ENCODE results near the gene CDIPT. TPM values are rescaled to one million over a fixed set of nuclear protein-coding genes. Genes with fewer than 3 reads are reported as not detected.
"Not testable (repeated sequence)": the region's sequence is repeated elsewhere in the genome, so short reads cannot be mapped to it uniquely, and the experiment has no call there.

Gene CDIPT
- total RNA-seq, 1 donor from 2014 or later: 83.3 TPM

- TF ChIP-seq CTCF (conservative IDR thresholded peaks at IDR 0.05; ENCODE audit: low read depth, low read length): no peak
- H3K4me3 ChIP-seq (ENCODE audit: low read depth, low read length): no peak overlapping the region
- no peak for DNase-seq (ENCODE audit: low read depth)
Measured at GRCh38 chr16:29896841-29897240, 33.8 kb upstream of the CDIPT start.

- H3K4me3 ChIP-seq (ENCODE audit: low read depth, low read length): no peak overlapping the region
- no peak for TF ChIP-seq CTCF (conservative IDR thresholded peaks at IDR 0.05; ENCODE audit: low read depth, low read length)
- no peak for DNase-seq (ENCODE audit: low read depth)
Measured at GRCh38 chr16:29894352-29894751, 31.3 kb upstream of the CDIPT start.

GRCh38 chr16:29893553-29893952 is 30.5 kb upstream of the CDIPT start:
- no peak overlapping the region for H3K4me3 ChIP-seq (ENCODE audit: low read depth, low read length)
- DNase-seq (ENCODE audit: low read depth): no peak
- TF ChIP-seq CTCF (conservative IDR thresholded peaks at IDR 0.05; ENCODE audit: low read depth, low read length): no peak

- no peak for DNase-seq (ENCODE audit: low read depth)
- no peak overlapping the region for H3K4me3 ChIP-seq (ENCODE audit: low read depth, low read length)
- no peak for TF ChIP-seq CTCF (conservative IDR thresholded peaks at IDR 0.05; ENCODE audit: low read depth, low read length)
Measured at GRCh38 chr16:29892458-29892813, 29.4 kb upstream of the CDIPT start.

- no peak overlapping the region for H3K4me3 ChIP-seq (ENCODE audit: low read depth, low read length)
- no peak for TF ChIP-seq CTCF (conservative IDR thresholded peaks at IDR 0.05; ENCODE audit: low read depth, low read length)
- no peak for DNase-seq (ENCODE audit: low read depth)
Measured at GRCh38 chr16:29891525-29892457, 28.8 kb upstream of the CDIPT start.

- not testable (repeated sequence) for DNase-seq (ENCODE audit: low read depth); H3K4me3 ChIP-seq (ENCODE audit: low read depth, low read length)
Measured at GRCh38 chr16:29889372-29889771, 26.3 kb upstream of the CDIPT start.

GRCh38 chr16:29883987-29884386 is 21.0 kb upstream of the CDIPT start:
- no peak overlapping the region for H3K4me3 ChIP-seq (ENCODE audit: low read depth, low read length)
- no peak for DNase-seq (ENCODE audit: low read depth)
- TF ChIP-seq CTCF (conservative IDR thresholded peaks at IDR 0.05; ENCODE audit: low read depth, low read length): no peak

Data from epithelial cell of proximal tubule (primary cell).